OCI-LY3 (cell line): ENCODE results near the gene PLEKHA7.

Source experiments
- H2AFZ ChIP-seq: fragments of 200-600, 300-600 bp; shearing (Covaris generic); 2 replicates; pipeline ENCODE4 v1.6.0; 2014; ENCODE audit warnings: antibody characterized with exemption, low read depth, low read length
- H3K27ac ChIP-seq: fragments of 200-600, 300-600 bp; sonication (generic); 2 replicates; pipeline ENCODE4 v1.5.1; 2014; ENCODE audit warnings: mild to moderate bottlenecking, low read length, moderate library complexity, mixed read lengths
- H3K27me3 ChIP-seq: fragments of 200-600, 300-600 bp; sonication (generic); 2 replicates; pipeline ENCODE4 v1.6.1; 2014; ENCODE audit warnings: low read depth, low read length, mixed read lengths
- H3K36me3 ChIP-seq: fragments of 200-600, 300-600 bp; sonication (generic); replicated peaks from 2 replicates; pipeline ENCODE3; 2014; ENCODE audit warnings: low read depth, low read length, mixed read lengths
- H3K4me1 ChIP-seq: fragments of 300-600, 200-600 bp; sonication (generic); 2 replicates; pipeline ENCODE4 v1.6.1; 2014; ENCODE audit warnings: low read length, mixed read lengths
- H3K4me2 ChIP-seq: fragments of 200-600, 300-600 bp; sonication (generic); 2 replicates; pipeline ENCODE4 v1.6.1; 2014; ENCODE audit warnings: low read length, mixed read lengths
- H3K4me3 ChIP-seq: fragments of 300-600, 200-600 bp; sonication (generic); 2 replicates; pipeline ENCODE4 v1.5.1; 2014; ENCODE audit warnings: antibody characterized with exemption, mild to moderate bottlenecking, low read length, moderate library complexity
- H3K79me2 ChIP-seq: fragments of 300-600, 200-600 bp; shearing (Covaris generic); 2 replicates; pipeline ENCODE4 v1.6.1; 2014; ENCODE audit warnings: mild to moderate bottlenecking, low read length, mixed read lengths
- H3K9ac ChIP-seq: fragments of 300-600, 200-600 bp; shearing (Covaris generic); 2 replicates; pipeline ENCODE4 v1.6.0; 2014; ENCODE audit warnings: mild to moderate bottlenecking, low read length, moderate library complexity
- H3K9me3 ChIP-seq: fragments of 200-600, 300-600 bp; shearing (Covaris generic); 2 replicates; pipeline ENCODE4 v1.6.1; 2014; ENCODE audit warnings: low read length, mixed read lengths; ENCODE audit not compliant: insufficient read depth
- H4K20me1 ChIP-seq: fragments of 200-600, 300-600 bp; sonication (generic); 2 replicates; pipeline ENCODE4 v1.6.1; 2016; ENCODE audit warnings: low read length, mixed read lengths; ENCODE audit not compliant: insufficient read depth
- CTCF ChIP-seq: fragments of 200-600, 300-600 bp; sonication (generic); IDR thresholded peaks from 2 replicates; pipeline ENCODE4 v1.5.1; 2014; ENCODE audit warnings: antibody characterized with exemption, low read length, low read depth
- EZH2phosphoT487 ChIP-seq: fragments of 200-600 bp; shearing (Covaris generic); IDR thresholded peaks from 2 replicates; pipeline ENCODE4 v1.6.1; 2018; ENCODE audit warnings: antibody characterized with exemption, mixed run types, low read depth

The PLEKHA7 gene

GRCh38 chr11:16811136-16812020 lies 202.8 kb downstream of the PLEKHA7 start:
- Histone ChIP-seq H3K4me2 (no peak overlapping the region), H3K27ac (no peak overlapping the region), H3K36me3 (no peaks in the 10 kb centered on the region)

GRCh38 chr11:16809886-16810668 lies 204.1 kb downstream of the PLEKHA7 start:
- Histone ChIP-seq H3K4me3 (no peak overlapping the region), H3K36me3 (no peaks in the 10 kb centered on the region), H3K9me3 (no peaks in the 10 kb centered on the region), H3K79me2 (no peaks in the 10 kb centered on the region), H3K9ac (no peak overlapping the region), H3K4me2 (no peak overlapping the region), H3K27ac (no peak overlapping the region), H3K4me1 (no peaks in the 10 kb centered on the region), H2AFZ (no peak overlapping the region), H4K20me1 (no peaks in the 10 kb centered on the region), H3K27me3 (peaks cover 21% of the 10 kb centered on the region)
- no peak for TF ChIP-seq CTCF
- TF ChIP-seq EZH2phosphoT487 = no peak

More at GRCh38 chr11:16811136-16812020, 202.8 kb downstream of the PLEKHA7 start:
- no peaks in the 10 kb centered on the region for H3K4me1 ChIP-seq
- H2AFZ ChIP-seq = no peak overlapping the region
- TF ChIP-seq CTCF (no peak), EZH2phosphoT487 (no peak)
- no peak overlapping the region for H3K9ac ChIP-seq
- H4K20me1 ChIP-seq = no peaks in the 10 kb centered on the region
- H3K79me2 ChIP-seq = no peaks in the 10 kb centered on the region
- no peaks in the 10 kb centered on the region for H3K9me3 ChIP-seq
- H3K4me3 ChIP-seq = no peak overlapping the region
- peaks cover 16% of the 10 kb centered on the region for H3K27me3 ChIP-seq

GRCh38 chr11:16807306-16807705 lies 206.9 kb downstream of the PLEKHA7 start:
- no peak overlapping the region for H3K27ac ChIP-seq
- H3K4me2 ChIP-seq = no peak overlapping the region

More at GRCh38 chr11:16807306-16807705, 206.9 kb downstream of the PLEKHA7 start:
- Histone ChIP-seq H3K9me3 (no peaks in the 10 kb centered on the region), H3K4me1 (no peaks in the 10 kb centered on the region), H2AFZ (no peak overlapping the region), H4K20me1 (no peaks in the 10 kb centered on the region), H3K27me3 (peaks cover 21% of the 10 kb centered on the region), H3K4me3 (no peak overlapping the region), H3K79me2 (no peaks in the 10 kb centered on the region), H3K36me3 (no peaks in the 10 kb centered on the region), H3K9ac (no peak overlapping the region)
- TF ChIP-seq EZH2phosphoT487 = no peak
- TF ChIP-seq CTCF = no peak
